Measurements from ENCODE around the gene CRY1.

GRCh38 chr12:107031061-107031460, 62.3 kb downstream of the CRY1 start:
- TF ChIP-seq CTCF (IDR thresholded peaks at IDR 0.05) (no peak), POLR2A (IDR thresholded peaks at IDR 0.05) (no peak)
